ENCODE data around the gene DISP2.

DNA sequence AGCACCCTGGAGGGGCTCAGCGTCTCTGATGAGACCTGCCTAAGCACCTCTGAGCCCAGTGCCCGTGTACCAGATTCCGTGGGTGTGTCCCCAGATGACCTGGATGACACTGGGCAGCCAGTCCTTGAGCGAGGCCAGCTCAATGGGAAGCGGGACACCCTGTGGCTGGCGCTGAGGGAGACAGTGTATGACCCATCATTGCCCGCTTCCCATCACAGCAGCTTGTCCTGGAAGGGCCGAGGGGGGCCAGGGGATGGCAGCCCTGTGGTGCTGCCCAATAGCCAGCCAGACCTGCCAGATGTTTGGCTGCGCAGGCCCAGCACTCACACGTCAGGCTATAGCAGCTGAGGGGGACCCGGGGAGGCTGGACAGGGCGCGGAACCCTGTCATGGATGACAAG, 12.0 kb downstream of the DISP2 start:
- TF ChIP-seq CTCF (IDR thresholded peaks at IDR 0.05; ENCODE audit: insufficient read depth, low read depth, low read length) (no peak), EZH2 (IDR thresholded peaks at IDR 0.05; ENCODE audit: insufficient read depth, low read length) (no peak)
